Astrocyte (in vitro differentiated cells and primary cell): ENCODE results near the gene GINS3.

Experiments
- CTCF ChIP-seq: IDR thresholded peaks from 2 replicates; pipeline ENCODE4 v1.5.1; 2011; ENCODE audit warnings: low read depth, mild to moderate bottlenecking, inconsistent platforms, low read length, moderate library complexity; ENCODE audit not compliant: insufficient read depth
- EZH2 ChIP-seq: IDR thresholded peaks from 2 replicates; pipeline ENCODE4 v1.6.1; 2012; ENCODE audit warnings: mild to moderate bottlenecking, low read length, inconsistent platforms; ENCODE audit not compliant: insufficient read depth

DNA sequence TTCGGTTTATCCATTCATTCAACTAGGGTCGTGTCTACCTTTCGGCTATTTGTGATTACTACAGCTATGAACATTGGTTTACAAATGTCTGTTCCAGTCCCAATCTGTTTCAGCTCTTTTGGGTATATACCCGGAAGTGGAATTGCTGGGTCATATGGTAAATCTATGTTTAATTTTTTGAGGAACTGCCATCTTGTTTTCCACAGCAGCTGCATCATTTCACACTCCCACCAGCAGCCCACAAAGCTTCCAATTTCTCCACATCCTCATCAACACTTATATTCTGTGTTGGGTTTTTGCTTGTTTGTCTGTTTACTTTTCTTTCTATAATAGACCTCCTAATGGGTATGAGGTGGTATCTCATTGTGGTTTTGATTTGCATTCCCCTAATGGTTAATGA, 48.7 kb upstream of the GINS3 start:
- TF ChIP-seq EZH2 (no peak), CTCF (no peak)
